ENCODE data around the gene MAMLD1. TPM values are rescaled to one million over a fixed set of nuclear protein-coding genes. Genes with fewer than 3 reads are reported as not detected.

The MAMLD1 gene
- total and polyA plus RNA-seq, 11 donors, result 1.2 to 3.0 (median 1.4) TPM

DNA sequence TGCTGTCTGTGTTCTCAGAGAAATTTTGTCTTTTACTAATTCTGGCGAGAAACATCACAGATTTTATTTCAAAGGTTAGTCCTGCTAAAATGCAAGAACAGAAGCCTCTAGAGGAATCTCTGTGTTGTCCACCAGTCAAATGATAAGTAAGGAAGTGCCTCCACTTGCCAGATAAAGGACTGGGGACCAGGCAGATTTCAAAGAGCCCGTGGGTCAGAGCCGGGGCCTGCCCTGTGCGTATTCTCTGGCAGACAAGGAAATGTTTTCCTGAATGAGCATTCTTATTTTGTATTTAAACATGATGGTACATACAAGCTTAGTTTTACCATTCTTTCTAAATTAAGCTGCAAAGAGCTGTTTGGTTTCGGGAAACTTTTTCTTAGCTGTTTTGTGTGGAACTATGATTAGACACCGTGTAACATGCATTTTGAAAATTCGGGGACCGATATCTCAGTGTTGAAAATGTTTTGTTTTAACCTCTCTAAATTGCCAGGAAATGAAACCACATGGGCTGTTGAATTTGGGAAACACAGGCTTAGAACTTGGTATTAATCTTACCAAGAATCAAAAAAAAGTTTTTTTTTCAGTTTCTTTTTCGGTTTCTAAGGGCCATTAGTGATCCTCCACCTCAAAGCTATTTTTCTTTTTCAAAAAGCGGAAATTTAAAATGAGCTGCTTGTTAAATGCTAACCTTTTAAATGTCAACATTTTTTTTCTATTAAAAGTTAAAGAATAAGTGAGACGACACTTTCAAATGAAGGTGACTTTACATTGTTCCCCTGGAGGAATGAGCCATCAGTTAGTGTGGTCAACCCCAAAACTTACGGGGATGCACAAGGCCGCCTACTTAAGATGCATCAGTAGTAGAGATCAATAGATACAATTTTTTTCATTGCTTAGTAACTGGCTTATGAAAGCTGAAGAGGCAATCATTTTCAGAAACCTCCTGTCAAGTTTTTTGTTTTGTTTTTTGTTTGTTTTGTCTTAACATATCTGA is 115.7 kb downstream of the MAMLD1 start:
- intact Hi-C loops (cut with DNase I), result loop anchor here in 3 of 10 donors (10.0 kb wide), 3 partner anchors 104 to 274 kb away; partner anchors contain the start of gene MAMLD1 (in 1 of the 3)
- no peak for DNase-seq
- Histone ChIP-seq H3K27me3 (peaks cover 0 to 4% (median 0%) of the 10 kb centered on the region in 9 donors), H3K36me3 (no peaks in the 10 kb centered on the region), H3K4me1 (peaks cover 0 to 14% (median 0%) of the 10 kb centered on the region in 12 donors), H3K9me3 (no peaks in the 10 kb centered on the region), H3K4me3 (peak overlapping the region in 2 of 12 donors; percentile 10 to 33), H3K27ac (peak overlapping the region in 1 of 12 donors; percentile 60)
- no peak for TF ChIP-seq POLR2A (IDR thresholded peaks at IDR 0.05)
- TF ChIP-seq, protein P1, sequence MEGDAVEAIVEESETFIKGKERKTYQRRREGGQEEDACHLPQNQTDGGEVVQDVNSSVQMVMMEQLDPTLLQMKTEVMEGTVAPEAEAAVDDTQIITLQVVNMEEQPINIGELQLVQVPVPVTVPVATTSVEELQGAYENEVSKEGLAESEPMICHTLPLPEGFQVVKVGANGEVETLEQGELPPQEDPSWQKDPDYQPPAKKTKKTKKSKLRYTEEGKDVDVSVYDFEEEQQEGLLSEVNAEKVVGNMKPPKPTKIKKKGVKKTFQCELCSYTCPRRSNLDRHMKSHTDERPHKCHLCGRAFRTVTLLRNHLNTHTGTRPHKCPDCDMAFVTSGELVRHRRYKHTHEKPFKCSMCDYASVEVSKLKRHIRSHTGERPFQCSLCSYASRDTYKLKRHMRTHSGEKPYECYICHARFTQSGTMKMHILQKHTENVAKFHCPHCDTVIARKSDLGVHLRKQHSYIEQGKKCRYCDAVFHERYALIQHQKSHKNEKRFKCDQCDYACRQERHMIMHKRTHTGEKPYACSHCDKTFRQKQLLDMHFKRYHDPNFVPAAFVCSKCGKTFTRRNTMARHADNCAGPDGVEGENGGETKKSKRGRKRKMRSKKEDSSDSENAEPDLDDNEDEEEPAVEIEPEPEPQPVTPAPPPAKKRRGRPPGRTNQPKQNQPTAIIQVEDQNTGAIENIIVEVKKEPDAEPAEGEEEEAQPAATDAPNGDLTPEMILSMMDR (IDR thresholded peaks at IDR 0.05), result no peak
- ATAC-seq, result no peak
- 65 to 70% (median 67%) methylated on average over 13 of the region's 13 CpGs for WGBS, 4 donors

DNA sequence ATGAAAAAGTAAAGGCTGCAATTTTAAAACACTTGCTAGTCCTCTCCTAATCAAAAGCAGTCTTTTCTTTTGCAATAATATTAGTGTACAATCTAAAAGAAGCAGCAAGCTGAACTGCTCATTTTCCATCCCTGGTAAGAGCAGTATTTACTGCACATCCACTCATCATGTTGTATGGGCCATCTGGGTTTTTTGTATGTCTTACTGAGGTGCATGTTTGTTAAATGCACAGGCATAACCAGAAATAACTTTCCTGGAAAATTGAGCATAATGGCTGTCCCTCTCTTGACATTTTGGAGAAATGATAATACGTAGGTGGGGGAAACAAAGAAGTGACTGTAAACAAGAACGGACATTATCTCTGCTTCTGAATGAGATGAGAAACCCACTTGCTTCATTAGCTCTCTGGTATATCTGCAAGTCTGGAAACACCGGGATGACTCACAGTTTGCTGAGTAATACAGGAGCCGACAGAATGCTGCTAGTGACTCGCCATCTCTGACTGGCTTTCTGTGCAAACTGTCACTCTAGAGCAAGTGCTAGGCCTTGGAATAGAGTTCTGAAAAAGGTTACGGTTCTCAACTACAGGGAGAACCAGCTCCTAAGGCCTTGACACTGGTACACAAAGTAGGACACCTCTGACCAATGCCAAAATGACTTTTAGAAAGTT is 119.6 kb downstream of the MAMLD1 start:
- Histone ChIP-seq H3K9me3 (no peaks in the 10 kb centered on the region), H3K27me3 (peaks cover 0 to under 1% (median 0%) of the 10 kb centered on the region in 9 donors), H3K4me1 (peaks cover 0 to 9% (median 0%) of the 10 kb centered on the region in 12 donors), H3K4me3 (no peak overlapping the region), H3K27ac (no peak overlapping the region), H3K36me3 (no peaks in the 10 kb centered on the region)
- DNase-seq (no peak), ATAC-seq (peak in 2 of 4 donors; percentile 52 to 53)
- 61 to 71% (median 65%) methylated on average over 6 of the region's 6 CpGs for WGBS, 4 donors
- no peak for TF ChIP-seq POLR2A (IDR thresholded peaks at IDR 0.05)
- TF ChIP-seq, protein P1 (IDR thresholded peaks at IDR 0.05), result no peak
- intact Hi-C loops (cut with DNase I), result loop anchor here in 3 of 10 donors (10.0 kb wide), 3 partner anchors 108 to 528 kb away; no protein-coding TSS in a partner anchor

DNA sequence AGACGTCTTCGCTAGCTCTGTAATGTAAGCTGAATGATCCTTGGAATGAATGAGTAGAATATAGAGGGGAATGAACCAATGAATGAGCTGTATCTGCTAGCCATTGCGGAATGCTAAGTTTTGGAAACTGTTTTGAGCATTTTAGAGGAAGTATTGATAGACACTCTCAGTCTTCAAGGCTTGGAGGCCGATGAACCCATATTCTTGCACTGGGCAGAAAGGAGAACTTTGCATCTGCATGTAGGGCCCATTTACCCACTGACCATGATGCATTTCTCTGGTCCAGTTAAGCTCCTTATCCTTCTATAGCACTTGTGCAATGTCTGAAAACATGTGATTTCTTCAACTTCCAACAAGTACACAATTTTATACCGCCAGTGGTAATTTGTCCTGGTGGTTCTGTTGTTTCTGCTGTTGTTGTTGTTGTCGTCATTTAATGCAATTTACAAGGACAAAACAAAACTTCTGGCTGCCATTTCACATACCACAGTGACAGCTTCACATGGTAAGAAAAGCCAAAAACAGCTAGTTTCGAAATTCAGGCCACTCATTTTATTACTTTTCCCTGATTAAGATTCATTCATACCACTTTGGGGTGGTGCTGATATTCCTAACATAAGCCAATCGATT is 120.4 kb downstream of the MAMLD1 start:
- DNase-seq, result no peak
- Histone ChIP-seq H3K4me3 (no peak overlapping the region), H3K36me3 (no peaks in the 10 kb centered on the region), H3K9me3 (no peaks in the 10 kb centered on the region), H3K27me3 (no peaks in the 10 kb centered on the region), H3K27ac (no peak overlapping the region), H3K4me1 (peaks cover 0 to 1% (median 0%) of the 10 kb centered on the region in 12 donors)
- ATAC-seq, result no peak
- WGBS, 4 donors, result 62 to 90% (median 79%) methylated on average over 8 of the region's 8 CpGs
- intact Hi-C loops (cut with DNase I), result loop anchor here in 3 of 10 donors (10.0 kb wide), 3 partner anchors 109 to 529 kb away; no protein-coding TSS in a partner anchor
- no peak for TF ChIP-seq POLR2A (IDR thresholded peaks at IDR 0.05)
- TF ChIP-seq, protein P1 (IDR thresholded peaks at IDR 0.05), result no peak
